T-helper 1 cell treated with Interleukin-12 subunit alpha and Interleukin-12 subunit beta and Interleukin-4 antibody, amounts not matched to agents 30 μg/mL and 1 μg/mL, for 36 hours (primary cell): ENCODE data around the gene HCST.
A peak's percentile ranks its signal among the peaks of the same experiment; 100 is the strongest.

Experiments
- H3K27ac Mint-ChIP-seq: one replicate; pipeline ENCODE4 v1.8.0; 2021; ENCODE audit warnings: mild to moderate bottlenecking, mixed read lengths
- H3K27me3 Mint-ChIP-seq: one replicate; pipeline ENCODE4 v1.8.0; 2021; ENCODE audit warnings: low read depth, mixed read lengths
- H3K36me3 Mint-ChIP-seq: one replicate; pipeline ENCODE4 v1.8.0; 2021; ENCODE audit warnings: low read depth, mixed read lengths
- H3K4me1 Mint-ChIP-seq: one replicate; pipeline ENCODE4 v1.8.0; 2021; ENCODE audit warnings: low read depth, mixed read lengths
- H3K4me3 Mint-ChIP-seq: one replicate; pipeline ENCODE4 v1.8.0; 2021; ENCODE audit warnings: mild to moderate bottlenecking, moderate library complexity, mixed read lengths
- H3K9me3 Mint-ChIP-seq: one replicate; pipeline ENCODE4 v1.8.0; 2021; ENCODE audit warnings: mixed read lengths

HCST gene

DNA sequence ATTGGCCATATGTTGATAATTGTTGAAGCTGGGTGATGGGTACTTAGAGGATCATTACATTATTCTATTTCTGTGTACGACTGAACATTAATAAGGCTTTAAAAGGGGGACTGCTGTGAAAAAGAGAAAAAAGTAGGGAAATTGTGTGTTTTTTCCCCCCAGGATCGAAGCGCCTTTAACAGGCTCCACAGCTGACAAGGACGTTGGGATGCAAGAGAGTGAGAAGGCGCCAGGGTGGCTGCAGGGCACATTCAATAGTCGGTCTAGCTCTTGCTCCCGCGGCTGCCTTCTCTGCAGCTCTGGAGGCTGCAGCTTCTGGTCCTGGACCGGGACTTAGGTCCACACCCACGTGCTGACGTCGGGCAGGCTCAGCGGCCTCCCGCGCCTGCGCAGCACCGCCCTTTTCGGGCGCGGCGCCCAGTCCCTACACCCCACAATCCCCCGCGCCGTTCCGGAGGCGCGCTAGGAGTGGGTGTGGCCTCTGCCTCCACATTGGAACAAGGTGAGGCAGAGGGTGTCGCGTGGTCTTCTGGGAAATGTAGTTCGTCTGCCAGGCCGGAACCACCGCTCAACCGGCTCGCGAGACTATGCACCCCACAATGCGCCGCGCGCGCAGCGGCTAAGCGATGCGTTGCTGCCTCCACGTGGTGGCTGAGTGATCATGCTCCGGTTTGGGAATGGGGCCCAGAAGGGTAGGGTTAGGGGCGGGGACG is 29.0 kb downstream of the HCST start:
- H3K4me3 Mint-ChIP-seq: peak overlapping the region; percentile 74
- no peaks in the 10 kb centered on the region for H3K36me3 Mint-ChIP-seq
- H3K4me1 Mint-ChIP-seq: peaks cover 26% of the 10 kb centered on the region
- peak overlapping the region; percentile 84 for H3K27ac Mint-ChIP-seq
- no peaks in the 10 kb centered on the region for H3K27me3 Mint-ChIP-seq
- peaks cover under 1% of the 10 kb centered on the region for H3K9me3 Mint-ChIP-seq

DNA sequence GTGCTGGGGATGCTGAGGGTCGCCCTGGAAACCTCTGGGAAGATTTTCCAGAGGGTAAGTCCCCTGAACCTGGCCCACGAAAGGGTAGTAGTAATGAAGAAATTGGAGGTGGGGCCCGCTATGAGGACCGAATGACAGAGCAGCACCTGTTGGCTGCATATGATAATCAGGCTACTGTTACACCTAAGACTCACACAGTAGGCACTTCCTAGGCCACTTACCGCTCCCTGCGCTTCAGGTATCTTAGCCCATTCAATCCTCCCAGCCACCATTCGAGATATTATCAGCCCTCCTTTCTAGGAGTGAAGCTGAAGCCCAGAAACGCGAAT is 29.5 kb downstream of the HCST start:
- Mint-ChIP-seq H3K9me3 (no peaks in the 10 kb centered on the region), H3K4me1 (peaks cover 26% of the 10 kb centered on the region), H3K36me3 (no peaks in the 10 kb centered on the region), H3K27me3 (no peaks in the 10 kb centered on the region), H3K4me3 (peak overlapping the region; percentile 40), H3K27ac (peak overlapping the region; percentile 26)

DNA sequence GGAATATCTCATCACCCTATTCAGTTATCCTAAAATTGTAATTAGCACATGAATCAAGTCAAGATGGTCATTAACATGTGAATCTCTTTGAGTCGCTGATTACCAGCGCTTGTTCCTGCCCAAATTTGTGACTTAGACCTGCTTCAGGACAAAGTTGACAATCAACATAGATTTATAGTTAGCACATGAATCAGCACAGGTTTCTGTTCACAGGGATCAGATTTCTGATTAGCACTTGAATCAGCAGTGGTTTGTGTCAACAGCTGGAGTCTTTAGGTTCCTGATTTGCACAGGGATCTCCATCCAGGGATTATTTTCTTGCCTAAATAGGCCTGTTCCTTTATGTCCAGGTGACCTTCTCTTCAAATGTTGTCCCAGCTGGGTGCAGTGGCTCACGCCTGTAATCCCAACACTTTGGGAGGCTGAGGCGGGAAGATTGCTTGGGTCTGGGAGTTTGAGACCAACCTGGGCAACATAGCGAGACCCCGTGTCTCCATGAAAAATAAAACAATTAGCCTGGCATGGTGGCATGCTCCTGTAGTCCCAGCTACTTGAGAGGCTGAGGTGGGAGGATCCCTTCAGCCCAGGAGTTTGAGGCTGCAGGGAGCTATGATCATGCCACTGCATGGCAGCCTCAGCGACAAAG is 30.1 kb downstream of the HCST start:
- Mint-ChIP-seq H3K4me3 (no peak overlapping the region), H3K4me1 (peaks cover 30% of the 10 kb centered on the region), H3K27ac (no peak overlapping the region), H3K27me3 (no peaks in the 10 kb centered on the region), H3K36me3 (no peaks in the 10 kb centered on the region), H3K9me3 (no peaks in the 10 kb centered on the region)

DNA sequence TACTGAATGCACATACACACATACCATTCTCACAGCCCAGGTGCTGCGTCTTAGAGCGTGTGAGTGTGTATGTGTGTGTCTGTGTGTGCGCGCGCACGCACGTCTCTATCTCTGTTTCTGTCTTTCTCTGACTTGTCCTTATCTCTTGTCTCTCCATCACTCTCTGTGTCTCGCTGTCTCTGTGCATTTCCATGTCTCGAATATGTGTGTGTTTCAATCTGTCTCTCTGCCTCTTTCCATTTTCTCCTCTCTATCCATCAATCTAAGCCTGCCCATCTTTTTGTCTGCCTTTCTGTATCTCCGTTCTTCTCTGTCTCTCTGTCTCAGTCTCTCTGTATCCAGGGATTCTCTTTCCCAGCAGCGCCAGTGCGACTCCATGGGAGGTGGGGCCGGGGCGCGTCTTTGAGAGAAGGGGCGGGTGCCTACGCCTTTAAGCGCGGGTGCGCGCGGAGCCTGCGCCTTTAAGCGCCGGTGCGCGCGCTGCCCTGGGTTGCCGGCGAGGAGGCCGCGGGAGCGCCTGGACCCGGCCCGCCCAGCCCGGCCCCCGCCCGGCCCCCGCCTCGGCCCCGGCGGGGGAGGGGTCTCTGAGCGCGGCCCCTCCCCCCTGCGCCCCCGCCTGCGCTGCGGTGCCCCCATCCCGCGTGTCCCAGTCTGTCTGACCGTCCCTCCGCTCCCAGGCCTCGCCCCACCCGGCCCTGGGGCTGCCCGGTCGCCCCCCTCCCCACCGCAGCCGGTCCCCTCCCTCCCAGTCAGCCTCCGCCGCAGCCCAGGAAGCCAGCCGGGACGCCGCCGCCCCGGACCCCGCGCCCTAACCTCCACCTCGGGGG is 33.8 kb downstream of the HCST start, which contains the start of gene LRFN3:
LRFN3 (plus strand) TSS at position 464 of the 827 bp plus-strand sequence. CDS start 3,052 bp downstream, outside the sequence.
- H3K4me1 Mint-ChIP-seq: peaks cover 30% of the 10 kb centered on the region
- peaks cover 6% of the 10 kb centered on the region for H3K36me3 Mint-ChIP-seq
- H3K9me3 Mint-ChIP-seq: no peaks in the 10 kb centered on the region
- peak within 1 kb of the TSS; percentile 99 for H3K4me3 Mint-ChIP-seq
- no peaks in the 10 kb centered on the region for H3K27me3 Mint-ChIP-seq
- H3K27ac Mint-ChIP-seq: peak within 1 kb of the TSS; percentile 77

DNA sequence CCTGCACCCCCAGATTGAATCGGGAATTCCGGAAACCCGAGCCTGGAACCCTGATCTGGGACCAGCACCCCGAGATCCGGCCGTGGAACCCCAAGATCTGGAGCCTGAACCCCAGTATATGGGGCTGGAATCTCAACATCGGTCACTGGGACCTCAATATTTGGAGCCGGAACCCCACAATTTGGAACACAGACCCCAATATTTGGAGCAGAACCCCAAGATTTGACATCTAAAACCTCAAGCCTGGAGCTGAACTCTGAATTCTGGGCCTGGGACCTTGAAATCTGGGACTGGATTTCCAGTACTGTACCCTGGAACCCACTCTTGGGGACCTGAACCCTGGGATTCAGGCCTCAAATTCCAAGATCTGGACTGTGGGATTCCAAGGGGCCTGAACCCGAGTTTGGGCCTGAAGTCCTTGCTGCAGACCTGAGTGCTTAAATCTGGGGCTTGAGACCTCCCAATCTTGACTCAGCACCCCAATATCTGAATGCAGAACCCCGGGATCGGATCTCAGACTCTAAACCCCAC is 34.5 kb downstream of the HCST start:
- H3K9me3 Mint-ChIP-seq: no peaks in the 10 kb centered on the region
- no peaks in the 10 kb centered on the region for H3K27me3 Mint-ChIP-seq
- peaks cover 27% of the 10 kb centered on the region for H3K4me1 Mint-ChIP-seq
- peak overlapping the region; percentile 82 for H3K4me3 Mint-ChIP-seq
- H3K27ac Mint-ChIP-seq: no peak overlapping the region
- H3K36me3 Mint-ChIP-seq: peaks cover 8% of the 10 kb centered on the region

DNA sequence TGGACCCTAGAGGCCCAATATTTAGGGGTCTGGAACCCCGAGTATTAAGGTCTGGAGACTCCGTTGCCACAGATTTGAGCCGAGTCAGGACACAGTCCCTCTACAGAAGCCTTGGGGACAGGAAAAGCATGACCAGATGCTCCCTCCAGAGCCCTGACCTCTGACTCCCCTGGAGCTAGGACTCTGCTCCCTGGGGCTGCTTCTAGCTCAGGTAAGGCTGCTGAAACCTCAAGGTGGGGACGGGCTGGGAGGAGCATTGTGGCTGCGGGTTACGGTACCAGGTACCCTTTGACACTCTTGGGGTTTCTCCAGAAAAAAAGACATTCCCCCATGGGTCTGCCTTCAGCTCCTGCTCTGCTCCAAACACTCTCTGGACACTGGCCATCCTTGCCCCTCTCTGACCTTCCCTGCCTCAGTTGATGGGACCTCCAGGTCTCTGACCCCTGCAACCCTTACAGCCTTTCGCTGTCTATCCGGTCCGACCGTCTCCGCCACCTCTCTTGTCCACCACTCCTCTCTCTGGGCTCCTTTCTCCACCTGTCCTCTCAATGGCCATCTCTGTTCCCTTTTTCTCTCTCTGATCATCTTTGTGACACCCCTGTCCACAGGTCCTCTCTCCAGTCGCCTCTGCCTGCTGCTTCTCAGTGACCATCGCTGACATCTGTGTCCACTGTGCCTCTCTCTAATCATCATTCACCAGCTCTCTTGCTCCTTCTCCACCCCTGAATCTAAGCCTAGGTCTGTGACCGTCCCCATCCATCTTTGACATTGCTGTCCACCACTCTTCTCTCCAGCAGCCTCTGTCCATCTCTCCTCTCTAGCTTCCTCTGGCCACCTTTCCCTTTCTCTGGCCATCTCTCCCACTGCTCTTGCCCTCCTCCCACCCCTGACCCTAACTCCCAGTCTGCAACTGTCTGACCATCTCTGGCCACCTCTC is 35.3 kb downstream of the HCST start:
- peaks cover 8% of the 10 kb centered on the region for H3K36me3 Mint-ChIP-seq
- no peaks in the 10 kb centered on the region for H3K9me3 Mint-ChIP-seq
- H3K4me3 Mint-ChIP-seq: peak overlapping the region; percentile 82
- no peak overlapping the region for H3K27ac Mint-ChIP-seq
- peaks cover 23% of the 10 kb centered on the region for H3K4me1 Mint-ChIP-seq
- H3K27me3 Mint-ChIP-seq: no peaks in the 10 kb centered on the region

DNA sequence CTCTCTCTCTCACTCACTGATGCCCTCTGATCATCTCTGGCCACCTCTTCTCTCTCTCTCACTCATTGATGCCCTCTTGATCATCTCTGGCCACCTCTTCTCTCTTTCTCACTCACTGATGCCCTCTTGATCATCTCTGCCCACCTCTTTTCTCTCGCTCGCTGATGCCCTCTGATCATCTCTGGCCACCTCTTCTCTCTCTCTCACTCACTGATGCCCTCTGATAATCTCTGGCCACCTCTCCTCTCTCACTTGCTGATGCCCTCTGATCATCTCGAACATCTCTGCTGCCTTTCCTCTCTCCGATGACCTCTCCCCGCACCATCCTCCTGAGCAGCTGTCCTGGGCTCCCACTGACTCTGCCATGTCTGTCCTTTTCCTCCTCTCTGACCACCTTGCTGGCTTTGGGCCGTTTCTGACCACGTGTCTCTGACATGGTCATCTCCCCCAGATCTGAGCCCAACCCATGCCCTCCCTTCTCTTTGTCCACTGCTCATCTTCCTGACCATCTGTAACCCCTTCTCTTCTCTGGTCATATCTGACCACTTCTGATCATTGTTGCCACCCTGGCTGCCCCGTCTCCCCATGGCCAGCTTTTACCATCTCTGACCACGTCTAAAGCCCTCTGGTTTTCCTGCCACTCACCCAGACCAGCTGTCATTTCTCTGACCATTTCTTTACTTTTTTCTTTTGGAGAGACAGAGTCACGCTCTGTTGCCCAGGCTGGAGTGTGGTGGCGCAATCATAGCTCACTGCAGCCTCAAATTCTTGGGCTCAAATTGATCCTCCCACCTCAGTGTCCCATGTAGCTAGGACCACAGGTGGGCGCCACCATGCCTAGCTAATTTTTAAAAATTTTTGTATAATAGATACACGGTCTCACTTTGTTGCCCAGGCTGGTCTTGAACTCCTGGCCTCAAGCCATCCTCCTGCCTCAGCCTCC is 36.2 kb downstream of the HCST start:
- Mint-ChIP-seq H3K27ac (no peak overlapping the region), H3K27me3 (no peaks in the 10 kb centered on the region), H3K36me3 (peaks cover 8% of the 10 kb centered on the region), H3K9me3 (no peaks in the 10 kb centered on the region), H3K4me3 (peak overlapping the region; percentile 82), H3K4me1 (peaks cover 23% of the 10 kb centered on the region)

DNA sequence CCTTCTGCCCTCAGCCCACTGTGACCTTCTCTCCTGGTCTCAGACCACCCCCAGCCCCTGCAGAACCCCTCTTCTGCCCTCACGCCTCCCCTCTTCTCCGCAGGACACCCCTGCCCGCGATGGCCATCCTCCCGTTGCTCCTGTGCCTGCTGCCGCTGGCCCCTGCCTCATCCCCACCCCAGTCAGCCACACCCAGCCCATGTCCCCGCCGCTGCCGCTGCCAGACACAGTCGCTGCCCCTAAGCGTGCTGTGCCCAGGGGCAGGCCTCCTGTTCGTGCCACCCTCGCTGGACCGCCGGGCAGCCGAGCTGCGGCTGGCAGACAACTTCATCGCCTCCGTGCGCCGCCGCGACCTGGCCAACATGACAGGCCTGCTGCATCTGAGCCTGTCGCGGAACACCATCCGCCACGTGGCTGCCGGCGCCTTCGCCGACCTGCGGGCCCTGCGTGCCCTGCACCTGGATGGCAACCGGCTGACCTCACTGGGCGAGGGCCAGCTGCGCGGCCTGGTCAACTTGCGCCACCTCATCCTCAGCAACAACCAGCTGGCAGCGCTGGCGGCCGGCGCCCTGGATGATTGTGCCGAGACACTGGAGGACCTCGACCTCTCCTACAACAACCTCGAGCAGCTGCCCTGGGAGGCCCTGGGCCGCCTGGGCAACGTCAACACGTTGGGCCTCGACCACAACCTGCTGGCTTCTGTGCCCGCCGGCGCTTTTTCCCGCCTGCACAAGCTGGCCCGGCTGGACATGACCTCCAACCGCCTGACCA is 37.2 kb downstream of the HCST start:
- H3K27me3 Mint-ChIP-seq: no peaks in the 10 kb centered on the region

DNA sequence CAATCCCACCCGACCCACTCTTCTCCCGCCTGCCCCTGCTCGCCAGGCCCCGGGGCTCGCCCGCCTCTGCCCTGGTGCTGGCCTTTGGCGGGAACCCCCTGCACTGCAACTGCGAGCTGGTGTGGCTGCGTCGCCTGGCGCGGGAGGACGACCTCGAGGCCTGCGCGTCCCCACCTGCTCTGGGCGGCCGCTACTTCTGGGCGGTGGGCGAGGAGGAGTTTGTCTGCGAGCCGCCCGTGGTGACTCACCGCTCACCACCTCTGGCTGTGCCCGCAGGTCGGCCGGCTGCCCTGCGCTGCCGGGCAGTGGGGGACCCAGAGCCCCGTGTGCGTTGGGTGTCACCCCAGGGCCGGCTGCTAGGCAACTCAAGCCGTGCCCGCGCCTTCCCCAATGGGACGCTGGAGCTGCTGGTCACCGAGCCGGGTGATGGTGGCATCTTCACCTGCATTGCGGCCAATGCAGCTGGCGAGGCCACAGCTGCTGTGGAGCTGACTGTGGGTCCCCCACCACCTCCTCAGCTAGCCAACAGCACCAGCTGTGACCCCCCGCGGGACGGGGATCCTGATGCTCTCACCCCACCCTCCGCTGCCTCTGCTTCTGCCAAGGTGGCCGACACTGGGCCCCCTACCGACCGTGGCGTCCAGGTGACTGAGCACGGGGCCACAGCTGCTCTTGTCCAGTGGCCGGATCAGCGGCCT is 37.9 kb downstream of the HCST start:
- Mint-ChIP-seq H3K4me1 (peaks cover 23% of the 10 kb centered on the region), H3K27ac (no peak overlapping the region), H3K27me3 (no peaks in the 10 kb centered on the region), H3K4me3 (no peak overlapping the region), H3K36me3 (peaks cover 12% of the 10 kb centered on the region), H3K9me3 (no peaks in the 10 kb centered on the region)

More for the DNA sequence above, 37.2 kb downstream of the HCST start:
- no peak overlapping the region for H3K27ac Mint-ChIP-seq
- no peaks in the 10 kb centered on the region for H3K9me3 Mint-ChIP-seq
- H3K36me3 Mint-ChIP-seq: peaks cover 11% of the 10 kb centered on the region
- peaks cover 23% of the 10 kb centered on the region for H3K4me1 Mint-ChIP-seq
- H3K4me3 Mint-ChIP-seq: no peak overlapping the region

DNA sequence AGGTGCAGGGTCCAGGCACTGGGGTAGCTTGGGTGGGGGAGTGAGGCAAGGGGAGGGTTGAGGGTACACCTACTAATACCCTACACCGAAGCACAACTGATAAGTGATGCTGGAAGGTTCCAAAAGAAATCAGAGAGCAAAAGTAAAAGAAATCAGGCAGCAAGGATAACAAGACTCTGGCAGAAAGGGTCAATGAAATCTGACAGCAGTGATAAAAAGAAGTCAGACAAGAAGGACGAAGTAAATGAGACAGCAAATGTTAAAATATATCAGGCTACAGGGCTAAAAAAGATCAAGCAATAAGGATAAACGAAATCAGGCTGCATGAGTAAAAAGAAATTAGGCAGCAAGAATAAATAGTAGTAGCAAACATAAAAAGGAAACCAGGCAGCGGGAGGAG is 38.5 kb downstream of the HCST start:
- peaks cover 15% of the 10 kb centered on the region for H3K36me3 Mint-ChIP-seq
- no peak overlapping the region for H3K4me3 Mint-ChIP-seq
- H3K9me3 Mint-ChIP-seq: no peaks in the 10 kb centered on the region
- no peak overlapping the region for H3K27ac Mint-ChIP-seq
- H3K27me3 Mint-ChIP-seq: no peaks in the 10 kb centered on the region
- H3K4me1 Mint-ChIP-seq: peaks cover 24% of the 10 kb centered on the region

DNA sequence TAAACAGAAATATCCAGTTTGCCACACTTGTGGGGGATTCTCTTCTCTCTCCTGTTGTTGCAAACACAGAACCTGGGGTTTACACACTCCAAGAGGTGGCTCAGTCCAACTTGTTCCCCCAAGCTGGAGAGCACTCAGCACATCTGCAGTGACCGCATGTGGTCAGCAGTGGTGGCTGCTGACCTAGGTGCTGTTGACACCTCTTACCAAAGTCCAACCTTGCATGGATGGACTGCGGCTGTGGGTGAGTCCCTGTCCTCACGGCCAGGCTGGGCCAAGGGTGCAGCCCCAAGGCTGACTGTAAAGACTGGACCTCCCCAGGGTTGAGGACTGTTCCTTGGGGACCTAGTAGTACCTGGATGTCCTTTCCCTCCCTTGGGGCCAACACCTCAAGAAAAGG is 39.9 kb downstream of the HCST start:
- no peak overlapping the region for H3K27ac Mint-ChIP-seq
- peaks cover 20% of the 10 kb centered on the region for H3K4me1 Mint-ChIP-seq
- H3K9me3 Mint-ChIP-seq: no peaks in the 10 kb centered on the region
- no peak overlapping the region for H3K4me3 Mint-ChIP-seq
- H3K27me3 Mint-ChIP-seq: no peaks in the 10 kb centered on the region
- peaks cover 15% of the 10 kb centered on the region for H3K36me3 Mint-ChIP-seq
